HG03103 (cell line): ENCODE results near the gene THEMIS.
"Not testable (repeated sequence)": the region's sequence is repeated elsewhere in the genome, so short reads cannot be mapped to it uniquely, and the experiment has no call there.

Experiments
- ATAC-seq: cut with Tn5 transposase; IDR thresholded peaks from one replicate; pipeline ENCODE4 v1.9.1; 2021; ENCODE audit warnings: low read depth; ENCODE audit not compliant: unreplicated experiment

THEMIS gene

GRCh38 chr6:127813699-127814027 lies 87.2 kb downstream of the THEMIS start:
- ATAC-seq, result no peak

- ATAC-seq, result no peak
Measured at GRCh38 chr6:127812985-127813698, 87.7 kb downstream of the THEMIS start.

- ATAC-seq, result no peak
Measured at GRCh38 chr6:127811900-127812570, 88.8 kb downstream of the THEMIS start.

- ATAC-seq, result no peak
Measured at GRCh38 chr6:127807806-127808517, 92.9 kb downstream of the THEMIS start.

GRCh38 chr6:127796713-127797112 lies 104.1 kb downstream of the THEMIS start:
- ATAC-seq, result no peak

GRCh38 chr6:127794405-127794804 lies 106.5 kb downstream of the THEMIS start:
- ATAC-seq, result no peak

GRCh38 chr6:127793396-127793795 lies 107.5 kb downstream of the THEMIS start:
- no peak for ATAC-seq

- no peak for ATAC-seq
Measured at GRCh38 chr6:127792616-127793015, 108.2 kb downstream of the THEMIS start.

GRCh38 chr6:127791779-127792528 lies 108.9 kb downstream of the THEMIS start:
- ATAC-seq, result no peak

GRCh38 chr6:127790571-127790970 lies 110.3 kb downstream of the THEMIS start:
- ATAC-seq, result no peak

GRCh38 chr6:127786109-127786508 lies 114.7 kb downstream of the THEMIS start:
- no peak for ATAC-seq

- no peak for ATAC-seq
Measured at GRCh38 chr6:127784468-127784867, 116.4 kb downstream of the THEMIS start.

- not testable (repeated sequence) for ATAC-seq
Measured at GRCh38 chr6:127781636-127782272, 119.1 kb downstream of the THEMIS start.

GRCh38 chr6:127776320-127776719 lies 124.5 kb downstream of the THEMIS start:
- no peak for ATAC-seq

- ATAC-seq, result no peak
Measured at GRCh38 chr6:127775371-127775770, 125.5 kb downstream of the THEMIS start.

- no peak for ATAC-seq
Measured at GRCh38 chr6:127768745-127769144, 132.1 kb downstream of the THEMIS start.

GRCh38 chr6:127768223-127768622 lies 132.6 kb downstream of the THEMIS start:
- ATAC-seq, result no peak

- no peak for ATAC-seq
Measured at GRCh38 chr6:127765949-127766348, 134.9 kb downstream of the THEMIS start.

- no peak for ATAC-seq
Measured at GRCh38 chr6:127762284-127762683, 138.6 kb downstream of the THEMIS start.

- ATAC-seq, result no peak
Measured at GRCh38 chr6:127761084-127761483, 139.8 kb downstream of the THEMIS start.

- no peak for ATAC-seq
Measured at GRCh38 chr6:127749095-127749494, 151.8 kb downstream of the THEMIS start.
